ENCODE data around the gene TBC1D7.

Gene TBC1D7

GRCh38 chr6:13367396-13367795 is 39.1 kb upstream of the TBC1D7 start:
- no peak overlapping the region for H3K4me2 ChIP-seq
- no peak overlapping the region for H3K27ac ChIP-seq
- H3K36me3 ChIP-seq (ENCODE audit: insufficient read depth) = no peaks in the 10 kb centered on the region
- no peaks in the 10 kb centered on the region for H3K27me3 ChIP-seq (ENCODE audit: insufficient read depth, low read depth)
- no peaks in the 10 kb centered on the region for H3K4me1 ChIP-seq (ENCODE audit: low read depth, poor library complexity, severe bottlenecking)
- H4K20me1 ChIP-seq (ENCODE audit: insufficient read depth) = no peaks in the 10 kb centered on the region
- no peak overlapping the region for H2AFZ ChIP-seq (ENCODE audit: low read depth)
- TF ChIP-seq CTCF (conservative IDR thresholded peaks at IDR 0.05; ENCODE audit: low read depth, low read length) = no peak
- no peak overlapping the region for H3K4me3 ChIP-seq (IDR thresholded peaks at IDR 0.05; ENCODE audit: insufficient read depth, low read depth, low read length)
- no peaks in the 10 kb centered on the region for H3K79me2 ChIP-seq (ENCODE audit: insufficient read depth, low read depth)
- no peak overlapping the region for H3K9ac ChIP-seq

GRCh38 chr6:13365320-13365719 is 37.0 kb upstream of the TBC1D7 start:
- H3K27ac ChIP-seq = no peak overlapping the region
- H3K9ac ChIP-seq = no peak overlapping the region
- no peak overlapping the region for H3K4me2 ChIP-seq
- TF ChIP-seq CTCF (conservative IDR thresholded peaks at IDR 0.05; ENCODE audit: low read depth, low read length) = no peak
- H3K27me3 ChIP-seq (ENCODE audit: insufficient read depth, low read depth) = no peaks in the 10 kb centered on the region
- H4K20me1 ChIP-seq (ENCODE audit: insufficient read depth) = no peaks in the 10 kb centered on the region
- H3K79me2 ChIP-seq (ENCODE audit: insufficient read depth, low read depth) = no peaks in the 10 kb centered on the region
- H3K4me3 ChIP-seq (IDR thresholded peaks at IDR 0.05; ENCODE audit: insufficient read depth, low read depth, low read length) = no peak overlapping the region
- no peaks in the 10 kb centered on the region for H3K4me1 ChIP-seq (ENCODE audit: low read depth, poor library complexity, severe bottlenecking)
- no peak overlapping the region for H2AFZ ChIP-seq (ENCODE audit: low read depth)
- no peaks in the 10 kb centered on the region for H3K36me3 ChIP-seq (ENCODE audit: insufficient read depth)

- Histone ChIP-seq H3K27ac (no peak overlapping the region), H4K20me1 (ENCODE audit: insufficient read depth) (no peaks in the 10 kb centered on the region), H3K4me3 (IDR thresholded peaks at IDR 0.05; ENCODE audit: insufficient read depth, low read depth, low read length) (no peak overlapping the region), H3K4me1 (ENCODE audit: low read depth, poor library complexity, severe bottlenecking) (no peaks in the 10 kb centered on the region), H3K79me2 (ENCODE audit: insufficient read depth, low read depth) (no peaks in the 10 kb centered on the region), H3K27me3 (ENCODE audit: insufficient read depth, low read depth) (no peaks in the 10 kb centered on the region), H3K36me3 (ENCODE audit: insufficient read depth) (no peaks in the 10 kb centered on the region), H3K9ac (no peak overlapping the region), H2AFZ (ENCODE audit: low read depth) (no peak overlapping the region), H3K4me2 (no peak overlapping the region)
- TF ChIP-seq CTCF (conservative IDR thresholded peaks at IDR 0.05; ENCODE audit: low read depth, low read length) = no peak
Measured at GRCh38 chr6:13364842-13365241, 36.5 kb upstream of the TBC1D7 start.

GRCh38 chr6:13362412-13362811 is 34.1 kb upstream of the TBC1D7 start:
- H3K27ac ChIP-seq = no peak overlapping the region

More at GRCh38 chr6:13362412-13362811, 34.1 kb upstream of the TBC1D7 start:
- H4K20me1 ChIP-seq (ENCODE audit: insufficient read depth) = no peaks in the 10 kb centered on the region
- H3K4me2 ChIP-seq = no peak overlapping the region
- no peak overlapping the region for H2AFZ ChIP-seq (ENCODE audit: low read depth)
- no peaks in the 10 kb centered on the region for H3K36me3 ChIP-seq (ENCODE audit: insufficient read depth)
- no peak overlapping the region for H3K4me3 ChIP-seq (IDR thresholded peaks at IDR 0.05; ENCODE audit: insufficient read depth, low read depth, low read length)
- no peaks in the 10 kb centered on the region for H3K27me3 ChIP-seq (ENCODE audit: insufficient read depth, low read depth)
- no peaks in the 10 kb centered on the region for H3K79me2 ChIP-seq (ENCODE audit: insufficient read depth, low read depth)
- H3K9ac ChIP-seq = no peak overlapping the region
- H3K4me1 ChIP-seq (ENCODE audit: low read depth, poor library complexity, severe bottlenecking) = peaks cover 11% of the 10 kb centered on the region
- TF ChIP-seq CTCF (conservative IDR thresholded peaks at IDR 0.05; ENCODE audit: low read depth, low read length) = no peak
